Mesenchymal stem cell (in vitro differentiated cells and primary cell): ENCODE results near the gene DHX29.
A peak's percentile ranks its signal among the peaks of the same experiment; 100 is the strongest.

Experiments
- DNase-seq: peaks from one replicate; pipeline ENCODE4 v3.0.0-alpha.2; 2013
- H2AFZ ChIP-seq: one replicate; pipeline ENCODE4 v1.6.1; 2013; ENCODE audit warnings: low read depth, mild to moderate bottlenecking, control low read depth, inconsistent platforms, low read length, moderate library complexity
- H2AK5ac ChIP-seq: 2 replicates; pipeline ENCODE4 v1.6.1; 2013; ENCODE audit warnings: low read length, moderate library complexity, mild to moderate bottlenecking, inconsistent platforms; ENCODE audit not compliant: severe bottlenecking
- H2BK120ac ChIP-seq: one replicate; pipeline ENCODE4 v1.6.1; 2013; ENCODE audit warnings: low read depth, mild to moderate bottlenecking, inconsistent platforms, low read length, moderate library complexity
- H2BK12ac ChIP-seq, 2 experiments: one replicate each; pipeline ENCODE4 v1.6.1; 2013; ENCODE audit warnings: inconsistent platforms in 2 of 2, low read length in 2 of 2, mild to moderate bottlenecking in 2 of 2, moderate library complexity in 2 of 2, control low read depth in 1 of 2
- H2BK15ac ChIP-seq: one replicate; pipeline ENCODE4 v1.6.1; 2013; ENCODE audit warnings: mild to moderate bottlenecking, low read depth, inconsistent platforms; ENCODE audit not compliant: poor library complexity, severe bottlenecking
- H2BK5ac ChIP-seq: 2 replicates; pipeline ENCODE4 v1.6.1; 2013; ENCODE audit warnings: low read depth, mild to moderate bottlenecking, low read length, control low read depth, inconsistent platforms; ENCODE audit not compliant: poor library complexity, severe bottlenecking
- H3K14ac ChIP-seq, 2 experiments: one replicate each; pipeline ENCODE4 v1.6.1; 2013; ENCODE audit warnings: inconsistent platforms in 2 of 2, low read length in 2 of 2, control low read depth in 1 of 2, mild to moderate bottlenecking in 1 of 2, moderate library complexity in 1 of 2
- H3K18ac ChIP-seq, 2 experiments: one replicate each; pipeline ENCODE4 v1.6.1; 2013; ENCODE audit warnings: inconsistent platforms in 2 of 2, low read length in 2 of 2, control low read depth in 1 of 2, low read depth in 1 of 2, mild to moderate bottlenecking in 1 of 2
- H3K23ac ChIP-seq, 2 experiments: one replicate each; pipeline ENCODE4 v1.6.1; 2013; ENCODE audit warnings: inconsistent platforms in 2 of 2, low read length in 2 of 2, mild to moderate bottlenecking in 2 of 2, moderate library complexity in 2 of 2, control low read depth in 1 of 2
- H3K27ac ChIP-seq: 2 replicates; pipeline ENCODE4 v1.5.1; 2013; ENCODE audit warnings: mild to moderate bottlenecking, moderate library complexity, low read length, control low read depth, inconsistent platforms; ENCODE audit not compliant: poor library complexity, severe bottlenecking
- H3K27me3 ChIP-seq, 2 experiments: 2 replicates each; pipeline versions ENCODE4 v1.6.1 to v1.7.0; 2013; ENCODE audit warnings: low read length in 2 of 2, mild to moderate bottlenecking in 2 of 2, moderate library complexity in 2 of 2, control low read depth in 1 of 2, inconsistent platforms in 1 of 2; ENCODE audit not compliant: control insufficient read depth in 1 of 2, insufficient read depth in 1 of 2
- H3K36me3 ChIP-seq, 2 experiments: 2 replicates each; pipeline versions ENCODE4 v1.6.1 to v1.7.0; 2013; ENCODE audit warnings: low read length in 2 of 2, control low read depth in 1 of 2, inconsistent platforms in 1 of 2, low read depth in 1 of 2, mild to moderate bottlenecking in 1 of 2; ENCODE audit not compliant: insufficient read depth in 2 of 2, control insufficient read depth in 1 of 2
- H3K4ac ChIP-seq, 2 experiments: one replicate each; pipeline ENCODE4 v1.6.1; 2013; ENCODE audit warnings: inconsistent platforms in 2 of 2, low read length in 2 of 2, mild to moderate bottlenecking in 2 of 2, moderate library complexity in 2 of 2, control low read depth in 1 of 2, low read depth in 1 of 2
- H3K4me1 ChIP-seq: 2 replicates; pipeline ENCODE4 v1.6.1; 2013; ENCODE audit warnings: low read depth, low read length, control low read depth; ENCODE audit not compliant: control insufficient read depth, insufficient read depth
- H3K4me2 ChIP-seq: 2 replicates; pipeline ENCODE4 v1.6.1; 2013; ENCODE audit warnings: low read length, mild to moderate bottlenecking, inconsistent platforms; ENCODE audit not compliant: poor library complexity, severe bottlenecking
- H3K4me3 ChIP-seq, 2 experiments: 2 replicates each; pipeline versions ENCODE4 v1.5.1 to v1.7.0; 2013; ENCODE audit warnings: low read length in 2 of 2, mild to moderate bottlenecking in 2 of 2, control low read depth in 1 of 2, low read depth in 1 of 2; ENCODE audit not compliant: insufficient read depth in 1 of 2
- H3K79me1 ChIP-seq: replicated peaks from 2 replicates; pipeline ENCODE4 v1.6.1; 2013; ENCODE audit warnings: mild to moderate bottlenecking, control low read depth, low read length, inconsistent platforms; ENCODE audit not compliant: poor library complexity, severe bottlenecking
- H3K9ac ChIP-seq: 2 replicates; pipeline ENCODE4 v1.7.0; 2013; ENCODE audit warnings: mild to moderate bottlenecking, low read length, moderate library complexity
- H3K9me3 ChIP-seq: 2 replicates; pipeline ENCODE4 v1.7.0; 2013; ENCODE audit warnings: mild to moderate bottlenecking, low read length; ENCODE audit not compliant: control insufficient read depth
- H4K8ac ChIP-seq: one replicate; pipeline ENCODE4 v1.6.1; 2013; ENCODE audit warnings: inconsistent platforms, mild to moderate bottlenecking, low read length, moderate library complexity
- H4K91ac ChIP-seq: one replicate; pipeline ENCODE4 v1.6.1; 2013; ENCODE audit warnings: mild to moderate bottlenecking, low read length, inconsistent platforms
- whole genome bisulfite sequencing: methylation state at CpG from one replicate; pipeline ENCODE4 v1.1.7; 2013; ENCODE audit warnings: mixed read lengths; 5-methylcytosine and 5-hydroxymethylcytosine counted together

The DHX29 gene

DNA sequence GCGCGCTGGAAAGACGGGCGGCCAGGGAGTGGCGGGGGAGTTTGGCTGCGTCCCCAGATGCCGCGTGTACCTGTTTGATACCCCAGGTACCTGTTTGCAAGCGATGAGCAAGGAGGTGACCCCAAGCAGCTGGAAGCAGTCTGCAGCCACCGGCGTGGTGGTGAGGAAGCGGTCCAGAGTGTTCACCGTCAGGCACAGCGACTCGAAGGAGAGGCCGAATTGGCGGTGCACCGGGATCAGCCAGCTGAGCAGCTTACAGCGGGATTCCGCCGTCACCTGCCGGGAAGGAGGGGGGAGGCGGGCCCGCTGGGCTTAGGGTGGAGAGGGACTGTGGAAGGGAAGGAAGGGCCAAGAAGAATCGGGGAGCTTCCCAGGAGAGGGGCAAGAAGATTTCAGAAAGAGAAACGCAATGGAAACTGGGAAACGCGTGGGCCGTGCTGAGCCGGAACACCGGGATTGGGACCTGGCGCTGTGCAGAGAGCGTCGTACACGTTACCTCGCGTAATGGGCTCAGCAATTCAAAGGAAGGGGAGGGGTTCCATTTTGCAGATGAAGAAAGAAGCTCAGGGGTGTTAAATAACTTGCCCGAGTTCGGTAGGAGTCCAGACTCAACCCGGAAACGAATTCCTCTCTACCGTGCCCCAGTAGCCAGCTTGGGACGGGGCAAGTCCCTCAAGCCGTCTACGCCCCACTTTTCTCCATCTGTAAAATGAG lies 75.1 kb downstream of the DHX29 start:
- Histone ChIP-seq H2BK5ac (no peak overlapping the region), H3K9ac (peak overlapping the region; percentile 1), H3K18ac (no peak overlapping the region), H4K8ac (no peak overlapping the region), H3K27me3 (peaks cover 54 to 88% of the 10 kb centered on the region in 2 experiments), H3K4ac (no peak overlapping the region), H2BK15ac (no peak overlapping the region), H2AFZ (no peak overlapping the region), H3K4me1 (peaks cover 29% of the 10 kb centered on the region), H2AK5ac (no peak overlapping the region), H3K23ac (peak overlapping the region in 1 of 2 experiments; percentile 54), H2BK120ac (no peak overlapping the region), H3K27ac (no peak overlapping the region), H3K36me3 (no peaks in the 10 kb centered on the region), H4K91ac (no peak overlapping the region), H3K14ac (no peak overlapping the region), H3K4me3 (peak overlapping the region; percentile 67 to 84), H3K79me1 (no peaks in the 10 kb centered on the region), H3K4me2 (peak overlapping the region; percentile 100), H2BK12ac (no peak overlapping the region), H3K9me3 (no peaks in the 10 kb centered on the region)
- peak; percentile 35 for DNase-seq
- WGBS: 1% methylated on average over 43 of the region's 45 CpGs

DNA sequence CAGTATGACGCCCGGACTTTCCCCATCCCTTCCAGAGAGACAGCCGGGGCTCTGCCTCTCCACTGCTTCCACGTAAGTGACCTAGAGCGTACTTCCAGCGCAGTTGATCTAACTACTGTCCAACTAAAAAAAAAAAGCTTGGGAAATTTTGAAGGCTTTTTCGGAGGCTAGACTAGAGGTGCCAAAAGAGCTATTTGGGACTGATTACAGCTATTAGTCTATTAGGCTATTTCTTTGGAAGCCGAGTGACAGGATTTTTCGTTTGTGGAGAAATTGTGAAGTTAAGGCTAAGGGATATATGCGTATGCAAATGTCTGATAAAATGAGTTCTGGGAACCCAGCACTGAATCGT lies 75.6 kb downstream of the DHX29 start:
- Histone ChIP-seq H3K18ac (no peak overlapping the region), H3K4me1 (peaks cover 35% of the 10 kb centered on the region), H4K8ac (no peak overlapping the region), H3K27ac (no peak overlapping the region), H4K91ac (no peak overlapping the region), H3K27me3 (peaks cover 54 to 87% of the 10 kb centered on the region in 2 experiments), H3K4ac (no peak overlapping the region), H3K9ac (no peak overlapping the region), H2BK12ac (no peak overlapping the region), H3K4me2 (peak overlapping the region; percentile 100), H3K36me3 (no peaks in the 10 kb centered on the region), H2AFZ (no peak overlapping the region), H3K14ac (no peak overlapping the region), H2BK5ac (no peak overlapping the region), H2AK5ac (no peak overlapping the region), H3K79me1 (no peaks in the 10 kb centered on the region), H3K9me3 (no peaks in the 10 kb centered on the region), H2BK120ac (no peak overlapping the region), H2BK15ac (no peak overlapping the region), H3K23ac (no peak overlapping the region), H3K4me3 (peak overlapping the region; percentile 67 to 84)
- WGBS: 5% methylated on average over 7 of the region's 11 CpGs
- peak; percentile 51 for DNase-seq

DNA sequence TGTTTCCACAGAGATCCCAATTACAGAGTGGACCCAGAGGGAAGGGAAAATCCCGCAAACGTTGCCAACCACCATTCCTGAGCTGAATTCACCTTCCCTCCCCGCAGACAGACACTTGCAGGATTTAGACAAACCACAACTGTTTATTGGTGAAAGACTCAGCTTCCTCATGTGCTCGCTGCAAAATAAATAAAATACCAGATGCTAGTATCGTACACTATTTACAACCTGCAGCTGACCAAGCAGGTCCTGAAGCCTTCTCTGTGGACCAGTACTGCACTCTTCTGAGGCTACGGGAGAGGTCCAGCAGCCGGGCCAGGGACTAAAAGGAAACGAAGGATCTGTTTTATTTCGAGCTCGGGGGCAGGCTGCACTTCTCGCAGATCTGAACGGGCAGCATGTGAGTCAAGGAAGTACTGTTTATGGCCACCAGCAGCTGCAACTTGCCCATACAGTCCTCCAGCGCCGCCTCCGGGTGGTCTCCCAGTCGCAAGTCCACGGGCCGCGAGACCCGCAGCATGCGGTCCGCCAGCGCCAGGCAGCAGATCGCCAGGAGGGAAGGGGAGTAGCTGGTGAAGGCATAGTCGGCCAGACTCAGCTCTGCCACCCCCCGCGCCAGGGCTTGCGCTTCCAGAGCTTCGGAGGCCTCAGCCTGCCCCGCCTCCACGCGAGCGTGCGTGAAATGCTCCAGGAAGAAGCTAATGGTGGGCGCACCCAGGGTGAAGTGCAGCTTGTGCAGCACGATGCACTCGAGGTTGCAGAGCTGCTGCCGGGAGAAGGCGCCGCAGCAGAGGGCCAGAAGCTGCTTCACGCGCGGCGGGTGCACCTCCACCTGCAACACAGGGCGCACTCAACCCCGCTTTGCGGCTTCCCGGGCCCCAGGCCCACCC lies 76.2 kb downstream of the DHX29 start:
- Histone ChIP-seq H4K8ac (peak overlapping the region; percentile 12), H3K4me3 (peak overlapping the region; percentile 47 to 51), H2BK12ac (no peak overlapping the region), H2BK15ac (peak overlapping the region; percentile 30), H3K4me2 (peak overlapping the region; percentile 100), H3K18ac (peak overlapping the region in 1 of 2 experiments; percentile 25), H4K91ac (no peak overlapping the region), H3K14ac (no peak overlapping the region), H2BK5ac (no peak overlapping the region), H3K23ac (peak overlapping the region in 1 of 2 experiments; percentile 86), H3K27ac (no peak overlapping the region), H3K79me1 (no peaks in the 10 kb centered on the region), H2AFZ (no peak overlapping the region), H3K9ac (no peak overlapping the region), H3K4ac (no peak overlapping the region), H3K9me3 (no peaks in the 10 kb centered on the region), H2BK120ac (no peak overlapping the region), H2AK5ac (no peak overlapping the region), H3K36me3 (no peaks in the 10 kb centered on the region), H3K27me3 (peaks cover 60 to 87% of the 10 kb centered on the region in 2 experiments), H3K4me1 (peaks cover 40% of the 10 kb centered on the region)
- peak; percentile 54 for DNase-seq
- WGBS: 5% methylated on average over 48 of the region's 48 CpGs

DNA sequence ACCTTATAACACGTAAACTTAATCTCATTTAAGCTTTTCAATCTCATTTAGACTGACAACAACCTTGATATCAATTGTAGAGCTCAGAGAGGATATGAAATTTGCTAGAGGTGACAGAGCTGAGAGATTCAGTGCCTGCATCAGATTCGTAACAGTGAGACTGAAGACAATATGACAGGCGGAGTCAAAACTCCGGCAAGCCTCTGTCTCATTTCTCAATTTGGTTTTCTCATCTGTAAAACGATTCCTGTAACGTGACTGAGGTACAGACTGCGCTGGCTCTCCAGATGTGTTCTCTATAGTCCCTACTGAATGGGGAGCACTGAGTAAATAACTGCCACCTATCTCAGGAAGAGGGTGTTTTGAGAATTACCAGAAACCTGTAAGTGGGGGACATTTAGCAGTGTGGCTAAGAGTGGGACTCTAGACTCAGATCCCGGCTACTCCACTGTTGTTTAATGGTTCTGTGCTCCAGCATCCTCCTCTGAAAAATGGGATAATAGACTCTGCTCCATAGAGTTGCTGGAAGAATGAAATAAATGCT lies 77.3 kb downstream of the DHX29 start:
- Histone ChIP-seq H3K18ac (no peak overlapping the region), H3K9me3 (no peaks in the 10 kb centered on the region), H2BK5ac (no peak overlapping the region), H3K23ac (no peak overlapping the region), H2AK5ac (no peak overlapping the region), H2BK12ac (no peak overlapping the region), H3K79me1 (no peaks in the 10 kb centered on the region), H2BK15ac (no peak overlapping the region), H2AFZ (no peak overlapping the region), H3K14ac (no peak overlapping the region), H3K4ac (no peak overlapping the region), H3K27ac (no peak overlapping the region), H3K9ac (no peak overlapping the region), H4K91ac (no peak overlapping the region), H3K4me1 (peaks cover 41% of the 10 kb centered on the region), H3K4me3 (no peak overlapping the region), H3K36me3 (no peaks in the 10 kb centered on the region), H3K4me2 (no peak overlapping the region), H2BK120ac (no peak overlapping the region), H4K8ac (no peak overlapping the region), H3K27me3 (peaks cover 71 to 93% of the 10 kb centered on the region in 2 experiments)
- DNase-seq: no peak
- 78% methylated on average over 8 of the region's 8 CpGs for WGBS
